GM19035 (cell line): Measurements from ENCODE around the gene TRIP12.
A peak's percentile ranks its signal among the peaks of the same experiment; 100 is the strongest.
"Not testable (repeated sequence)": the region's sequence is repeated elsewhere in the genome, so short reads cannot be mapped to it uniquely, and the experiment has no call there.

Experiments used
- ATAC-seq: cut with Tn5 transposase; IDR thresholded peaks from one replicate; pipeline ENCODE4 v1.9.1; 2021; ENCODE audit not compliant: unreplicated experiment

The TRIP12 gene

GRCh38 chr2:229921892-229922448 is at the start of gene TRIP12:
Gene TRIP12 (minus strand): TSS chr2:229922009. CDS start chr2:229880079, 41,930 bp downstream.
- peak; percentile 72 for ATAC-seq

DNA sequence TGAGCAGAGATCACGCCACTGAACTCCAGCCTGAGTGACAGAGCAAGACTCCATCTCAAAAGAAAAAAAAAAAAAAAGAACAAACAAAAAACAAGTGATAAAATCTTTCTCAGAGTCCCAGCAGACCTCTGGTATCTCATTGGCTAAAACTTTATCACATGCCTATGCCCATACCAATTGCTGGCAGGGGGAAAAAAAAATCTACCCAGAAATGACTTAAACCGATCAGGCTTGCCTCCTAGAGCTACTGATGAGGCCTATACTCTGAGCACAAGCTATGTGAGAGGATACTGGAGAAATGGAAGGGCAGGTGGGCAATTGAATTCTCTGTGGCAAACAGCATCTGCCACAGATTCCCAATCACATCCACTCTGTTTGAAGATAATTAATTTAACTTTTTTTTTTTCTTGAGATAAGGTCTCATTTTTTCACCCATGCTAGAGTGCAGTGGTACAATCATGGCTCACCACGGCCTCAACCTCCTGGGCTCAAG is 49.5 kb upstream of the TRIP12 start:
- no peak for ATAC-seq

DNA sequence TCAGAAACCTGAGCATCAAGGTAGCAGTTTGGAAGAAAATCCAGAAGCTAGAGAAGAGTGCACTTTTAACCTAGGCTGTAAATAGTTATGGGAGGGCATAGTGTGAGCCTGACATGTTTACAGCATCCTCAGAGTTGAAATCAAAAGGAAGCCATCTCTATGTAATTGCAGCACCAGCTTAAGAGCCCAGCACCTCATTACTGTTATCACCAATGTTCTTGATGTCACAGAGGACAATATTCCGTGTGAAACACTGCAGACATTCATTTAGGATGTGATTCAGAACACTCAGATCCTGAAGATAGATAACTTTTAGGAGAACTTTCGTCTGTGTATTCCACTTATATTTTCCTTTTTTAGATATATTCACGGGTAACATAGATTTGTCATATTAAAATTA is 48.6 kb upstream of the TRIP12 start:
- ATAC-seq = no peak

GRCh38 chr2:229969921-229970320 is 48.1 kb upstream of the TRIP12 start:
- ATAC-seq = no peak

GRCh38 chr2:229963596-229963995 is 41.8 kb upstream of the TRIP12 start:
- ATAC-seq = not testable (repeated sequence)

- no peak for ATAC-seq
Measured at GRCh38 chr2:229956491-229956890, 34.7 kb upstream of the TRIP12 start.

GRCh38 chr2:229955663-229956062 is 33.9 kb upstream of the TRIP12 start:
- no peak for ATAC-seq

DNA sequence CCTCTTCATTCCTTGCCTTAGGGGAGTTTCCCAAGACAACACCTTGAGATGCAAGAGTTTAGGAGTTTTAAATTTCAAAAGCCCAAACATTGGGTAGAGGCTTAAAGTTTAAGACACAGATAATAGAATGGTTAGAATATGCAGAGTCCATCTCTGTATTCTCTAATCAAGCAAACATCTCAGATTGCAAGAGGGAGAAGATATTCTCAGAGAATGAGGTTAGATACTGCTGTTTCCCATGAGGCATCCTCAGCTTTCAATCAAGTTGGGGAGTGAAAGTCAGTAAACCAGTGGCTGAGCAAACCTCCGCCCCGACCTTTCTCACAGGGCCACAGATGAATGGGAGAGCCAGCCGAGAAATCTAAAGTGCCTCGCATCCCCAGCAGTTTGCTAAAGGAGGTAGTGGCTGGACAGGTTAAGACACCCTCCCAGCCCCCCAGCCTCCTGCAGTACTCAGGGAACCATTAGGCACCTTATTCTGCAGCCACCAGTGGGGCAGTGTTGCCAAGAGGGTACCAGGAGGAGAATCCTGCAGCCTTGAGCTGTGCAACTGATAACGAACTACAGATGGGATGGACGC is 30.5 kb upstream of the TRIP12 start:
- no peak for ATAC-seq

DNA sequence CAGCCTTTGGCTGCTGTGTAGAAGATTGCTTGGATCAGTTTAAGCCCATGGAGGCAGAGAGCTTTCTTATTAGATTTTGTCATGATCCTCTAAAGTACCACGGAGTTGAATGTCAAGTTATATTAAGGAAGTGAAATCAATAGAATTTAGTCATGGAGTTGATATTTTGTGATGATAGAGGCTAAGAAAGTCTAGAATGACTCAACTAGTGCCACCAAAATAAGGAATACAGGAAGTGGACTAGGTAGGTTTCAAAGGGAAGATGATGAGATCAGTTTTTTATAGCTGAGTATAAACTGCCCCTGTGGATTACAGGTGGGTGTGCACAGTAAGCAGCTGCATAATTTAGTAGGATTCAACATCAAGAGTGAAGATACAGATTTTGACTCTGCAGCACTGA is 25.7 kb upstream of the TRIP12 start:
- ATAC-seq = no peak

DNA sequence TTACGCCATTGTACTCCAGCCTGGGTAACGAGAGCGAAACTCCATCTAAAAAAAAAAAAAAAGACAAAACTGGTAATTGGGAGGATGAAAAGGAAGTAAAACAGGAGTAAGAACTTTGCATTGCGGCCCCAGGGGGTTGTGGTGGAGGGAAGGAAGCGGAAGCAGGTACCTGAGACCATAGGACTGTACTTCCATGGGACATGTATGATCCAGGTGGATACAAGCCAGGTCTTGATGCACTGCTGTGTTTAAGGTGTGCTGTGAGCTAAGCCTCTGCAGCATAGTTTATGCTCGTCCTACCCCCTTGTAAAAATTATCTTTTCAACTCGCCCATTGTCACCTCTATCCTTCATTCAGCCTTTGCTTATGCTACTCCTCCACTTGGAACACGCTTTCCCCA is 24.2 kb upstream of the TRIP12 start:
- no peak for ATAC-seq

DNA sequence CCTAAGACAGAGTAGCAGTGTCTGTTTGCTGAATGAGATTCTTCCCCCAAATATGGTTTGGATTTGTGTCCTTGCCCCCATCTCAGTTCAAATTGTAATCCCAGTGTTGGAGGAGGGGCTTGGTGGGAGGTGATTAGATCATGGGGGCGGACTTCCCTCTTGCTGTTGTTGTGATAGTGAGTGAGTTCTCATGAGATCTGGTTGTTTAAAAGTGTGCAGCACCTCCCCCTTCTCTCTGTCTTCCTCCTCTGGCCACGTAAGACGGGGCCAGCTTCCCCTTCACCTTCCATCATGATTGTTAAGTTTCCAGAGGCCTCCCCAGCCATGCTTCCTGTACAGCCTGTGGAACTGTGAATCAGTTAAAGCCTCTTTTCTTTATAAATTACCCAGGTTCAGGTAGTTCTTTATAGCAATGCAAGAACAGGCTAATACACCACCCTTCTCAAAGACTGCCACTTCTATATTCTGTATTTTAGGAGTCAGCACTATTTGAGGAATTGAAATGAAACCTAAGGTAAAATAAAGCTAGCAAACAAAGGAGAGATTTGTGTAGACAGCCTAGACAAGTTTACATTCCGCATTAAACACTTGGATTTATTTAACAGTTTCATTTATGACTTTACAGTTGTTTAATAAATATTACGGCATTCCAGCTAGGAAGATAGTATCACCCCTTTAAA is 22.1 kb upstream of the TRIP12 start:
- ATAC-seq = no peak

GRCh38 chr2:229943171-229943570 is 21.4 kb upstream of the TRIP12 start:
- no peak for ATAC-seq

DNA sequence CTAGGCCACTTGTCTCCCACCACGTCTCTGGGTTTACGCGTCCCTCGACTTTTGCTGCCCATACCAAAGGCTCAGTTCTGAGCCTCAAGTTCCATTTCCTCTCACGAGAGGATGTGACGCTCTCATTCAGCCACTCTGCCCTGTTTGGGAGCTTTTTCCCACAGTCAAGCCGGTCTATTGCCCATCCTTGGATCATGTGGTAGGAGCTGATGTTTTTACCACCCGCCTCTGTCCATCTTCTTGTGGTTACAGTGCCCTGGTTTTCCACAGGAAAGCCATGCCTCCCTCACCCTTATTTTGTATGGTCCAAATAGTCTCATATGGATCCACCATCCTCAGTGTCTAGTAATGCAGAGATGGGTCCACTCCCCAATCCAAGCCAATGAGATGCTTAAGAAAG is 20.9 kb upstream of the TRIP12 start:
- no peak for ATAC-seq

GRCh38 chr2:229937537-229937936 is 15.7 kb upstream of the TRIP12 start:
- no peak for ATAC-seq

GRCh38 chr2:229931241-229931640 is 9.4 kb upstream of the TRIP12 start:
- ATAC-seq = no peak

GRCh38 chr2:229930656-229931055 is 8.8 kb upstream of the TRIP12 start:
- no peak for ATAC-seq

GRCh38 chr2:229927817-229928321 is 6.1 kb upstream of the TRIP12 start:
- ATAC-seq = no peak

DNA sequence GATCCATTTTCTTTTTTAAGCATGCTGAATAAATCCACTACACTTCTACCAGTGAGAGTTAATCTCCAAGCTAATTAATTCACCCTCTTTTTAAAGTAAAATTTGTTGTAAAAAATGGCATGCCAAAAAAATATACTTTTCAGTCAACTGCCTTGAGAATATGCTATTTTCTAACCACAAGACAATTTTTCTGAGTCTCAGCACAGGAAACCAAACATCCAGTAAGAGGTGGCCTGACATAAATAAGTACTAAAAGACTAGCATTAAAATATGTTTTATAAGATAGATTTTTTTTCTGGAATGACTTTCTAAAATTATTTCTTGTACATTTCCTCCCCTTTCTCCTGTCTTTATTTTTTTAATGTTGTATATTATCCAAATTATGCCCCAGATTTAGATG is 3.4 kb upstream of the TRIP12 start:
- no peak for ATAC-seq

DNA sequence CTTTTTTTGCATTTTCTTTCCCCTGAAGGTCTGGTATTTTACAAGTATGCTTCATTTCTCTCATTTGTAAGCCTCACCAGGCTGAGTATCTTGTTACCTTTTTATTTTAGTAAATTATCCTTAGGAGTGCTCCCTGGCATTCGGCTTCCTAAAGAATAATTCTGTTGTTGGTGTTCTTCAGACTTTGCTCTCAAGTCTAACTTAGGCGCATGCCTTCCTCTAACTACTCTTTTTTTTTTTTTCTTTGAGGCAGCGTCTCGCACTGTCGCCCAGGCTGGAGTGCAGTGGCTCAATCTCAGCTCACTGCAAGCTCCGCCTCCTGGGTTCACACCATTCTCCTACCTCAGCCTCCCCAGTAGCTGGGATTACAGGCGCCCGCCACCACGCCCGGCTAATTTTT is 2.7 kb upstream of the TRIP12 start:
- not testable (repeated sequence) for ATAC-seq

- ATAC-seq = peak; percentile 75
Measured at GRCh38 chr2:229922449-229923386, 909 bp upstream of the TRIP12 start, which contains the start of gene FBXO36. Gene FBXO36 (plus strand): TSS chr2:229922503. CDS start chr2:229922514, 11 bp downstream.
